ENCODE data around the gene ACOXL.
"Not testable (repeated sequence)": the region's sequence is repeated elsewhere in the genome, so short reads cannot be mapped to it uniquely, and the experiment has no call there.

ACOXL gene

DNA sequence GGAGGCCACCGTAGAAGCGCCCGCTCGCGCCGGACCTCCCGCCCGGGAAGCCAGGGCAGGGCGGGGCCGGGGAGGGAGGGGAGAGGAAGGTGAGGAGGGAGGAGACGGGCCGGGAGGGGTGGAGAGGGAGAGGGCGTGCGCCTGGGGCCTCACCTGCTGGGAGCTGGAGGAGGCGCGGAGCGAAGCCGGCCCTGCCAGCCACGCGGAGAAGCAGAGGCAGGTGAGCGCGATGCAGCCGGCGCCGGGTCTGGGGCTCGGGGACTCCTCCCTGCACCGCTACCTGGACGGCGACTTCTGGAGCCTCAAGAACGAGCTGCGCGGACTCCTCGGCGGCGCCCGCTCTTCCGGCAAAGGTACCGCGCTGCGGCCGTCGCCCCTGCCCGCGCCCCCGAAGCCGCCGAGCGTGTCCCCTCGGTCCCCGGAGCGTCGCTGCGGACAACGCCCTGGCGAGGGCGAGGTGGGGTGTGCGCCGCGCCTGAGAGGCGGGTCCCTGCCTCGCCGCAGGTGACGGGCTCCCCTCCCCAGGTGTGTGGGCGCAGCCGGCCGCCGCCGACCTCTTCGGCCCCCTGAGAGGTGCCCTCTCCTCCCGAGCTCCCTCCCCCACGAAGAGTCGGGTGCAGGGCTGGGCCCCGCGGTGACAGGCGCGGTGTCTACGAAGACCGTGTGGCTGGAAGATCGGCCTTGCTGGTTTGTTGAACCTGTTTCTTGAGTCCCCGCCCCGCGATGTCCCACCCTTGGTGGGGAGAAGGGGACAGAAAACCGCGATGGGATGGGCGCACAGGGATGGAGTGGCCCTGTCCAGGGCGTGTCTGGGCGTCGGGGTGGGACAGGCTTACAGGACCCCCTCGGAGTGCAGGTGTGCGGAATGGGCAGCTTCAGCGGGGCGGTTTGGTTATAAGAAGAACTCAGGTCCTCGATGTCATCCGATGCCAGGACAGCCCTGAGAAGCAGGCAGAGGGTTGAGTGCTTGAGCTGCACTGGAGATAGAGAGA is at the start of gene ACOXL (continued):
- TF ChIP-seq, protein P1, sequence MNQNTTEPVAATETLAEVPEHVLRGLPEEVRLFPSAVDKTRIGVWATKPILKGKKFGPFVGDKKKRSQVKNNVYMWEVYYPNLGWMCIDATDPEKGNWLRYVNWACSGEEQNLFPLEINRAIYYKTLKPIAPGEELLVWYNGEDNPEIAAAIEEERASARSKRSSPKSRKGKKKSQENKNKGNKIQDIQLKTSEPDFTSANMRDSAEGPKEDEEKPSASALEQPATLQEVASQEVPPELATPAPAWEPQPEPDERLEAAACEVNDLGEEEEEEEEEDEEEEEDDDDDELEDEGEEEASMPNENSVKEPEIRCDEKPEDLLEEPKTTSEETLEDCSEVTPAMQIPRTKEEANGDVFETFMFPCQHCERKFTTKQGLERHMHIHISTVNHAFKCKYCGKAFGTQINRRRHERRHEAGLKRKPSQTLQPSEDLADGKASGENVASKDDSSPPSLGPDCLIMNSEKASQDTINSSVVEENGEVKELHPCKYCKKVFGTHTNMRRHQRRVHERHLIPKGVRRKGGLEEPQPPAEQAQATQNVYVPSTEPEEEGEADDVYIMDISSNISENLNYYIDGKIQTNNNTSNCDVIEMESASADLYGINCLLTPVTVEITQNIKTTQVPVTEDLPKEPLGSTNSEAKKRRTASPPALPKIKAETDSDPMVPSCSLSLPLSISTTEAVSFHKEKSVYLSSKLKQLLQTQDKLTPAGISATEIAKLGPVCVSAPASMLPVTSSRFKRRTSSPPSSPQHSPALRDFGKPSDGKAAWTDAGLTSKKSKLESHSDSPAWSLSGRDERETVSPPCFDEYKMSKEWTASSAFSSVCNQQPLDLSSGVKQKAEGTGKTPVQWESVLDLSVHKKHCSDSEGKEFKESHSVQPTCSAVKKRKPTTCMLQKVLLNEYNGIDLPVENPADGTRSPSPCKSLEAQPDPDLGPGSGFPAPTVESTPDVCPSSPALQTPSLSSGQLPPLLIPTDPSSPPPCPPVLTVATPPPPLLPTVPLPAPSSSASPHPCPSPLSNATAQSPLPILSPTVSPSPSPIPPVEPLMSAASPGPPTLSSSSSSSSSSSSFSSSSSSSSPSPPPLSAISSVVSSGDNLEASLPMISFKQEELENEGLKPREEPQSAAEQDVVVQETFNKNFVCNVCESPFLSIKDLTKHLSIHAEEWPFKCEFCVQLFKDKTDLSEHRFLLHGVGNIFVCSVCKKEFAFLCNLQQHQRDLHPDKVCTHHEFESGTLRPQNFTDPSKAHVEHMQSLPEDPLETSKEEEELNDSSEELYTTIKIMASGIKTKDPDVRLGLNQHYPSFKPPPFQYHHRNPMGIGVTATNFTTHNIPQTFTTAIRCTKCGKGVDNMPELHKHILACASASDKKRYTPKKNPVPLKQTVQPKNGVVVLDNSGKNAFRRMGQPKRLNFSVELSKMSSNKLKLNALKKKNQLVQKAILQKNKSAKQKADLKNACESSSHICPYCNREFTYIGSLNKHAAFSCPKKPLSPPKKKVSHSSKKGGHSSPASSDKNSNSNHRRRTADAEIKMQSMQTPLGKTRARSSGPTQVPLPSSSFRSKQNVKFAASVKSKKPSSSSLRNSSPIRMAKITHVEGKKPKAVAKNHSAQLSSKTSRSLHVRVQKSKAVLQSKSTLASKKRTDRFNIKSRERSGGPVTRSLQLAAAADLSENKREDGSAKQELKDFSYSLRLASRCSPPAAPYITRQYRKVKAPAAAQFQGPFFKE (tag by site-specific recombination; IDR thresholded peaks at IDR 0.05; ENCODE audit: borderline replicate concordance): no peak
- peak; percentile 53; the same call in 1 of the 2 replicates for TF ChIP-seq ZNF366 (tag by site-specific recombination; conservative IDR thresholded peaks at IDR 0.05)
- no peak for TF ChIP-seq ZNF623 (tag by site-specific recombination; IDR thresholded peaks at IDR 0.05)

DNA sequence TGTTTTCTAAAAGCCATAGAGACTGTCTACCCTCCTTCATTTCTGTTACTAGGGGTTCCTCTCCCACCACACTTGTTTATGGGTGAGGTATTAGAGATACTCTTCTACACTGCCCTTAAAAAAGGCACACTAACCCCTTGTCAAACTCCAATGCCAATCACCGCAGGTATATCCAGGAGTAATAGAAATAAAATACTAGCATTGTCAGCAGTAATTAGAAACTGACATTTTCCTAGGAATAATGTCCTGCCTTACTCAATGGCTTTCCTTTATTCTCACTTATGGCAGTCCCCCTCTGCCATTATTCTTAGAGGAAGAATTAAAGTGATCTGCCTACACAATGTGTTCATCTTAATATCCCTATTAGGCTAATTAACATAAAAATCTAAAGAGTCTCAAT is 49.5 kb upstream of the ACOXL start:
- Histone ChIP-seq H3K36me3 (ENCODE audit: control insufficient read depth in 2 of 2, insufficient read depth in 1 of 2, low read length in 2 of 2) (no peaks in the 10 kb centered on the region), H3K4me3 (ENCODE audit: low read depth, low read length) (no peak overlapping the region), H3K9me3 (ENCODE audit: control insufficient read depth, insufficient read depth, low read depth, low read length) (no peaks in the 10 kb centered on the region), H3K27ac (ENCODE audit: extremely low read depth, low read depth, low read length) (no peak overlapping the region), H3K4me1 (ENCODE audit: control insufficient read depth, insufficient read depth, low read length) (no peaks in the 10 kb centered on the region; the same call in 1 of the 2 replicates)
- CTCF ChIA-PET: no interaction called here
- POLR2A ChIA-PET: no interaction called here
- TF ChIP-seq, protein P2, sequence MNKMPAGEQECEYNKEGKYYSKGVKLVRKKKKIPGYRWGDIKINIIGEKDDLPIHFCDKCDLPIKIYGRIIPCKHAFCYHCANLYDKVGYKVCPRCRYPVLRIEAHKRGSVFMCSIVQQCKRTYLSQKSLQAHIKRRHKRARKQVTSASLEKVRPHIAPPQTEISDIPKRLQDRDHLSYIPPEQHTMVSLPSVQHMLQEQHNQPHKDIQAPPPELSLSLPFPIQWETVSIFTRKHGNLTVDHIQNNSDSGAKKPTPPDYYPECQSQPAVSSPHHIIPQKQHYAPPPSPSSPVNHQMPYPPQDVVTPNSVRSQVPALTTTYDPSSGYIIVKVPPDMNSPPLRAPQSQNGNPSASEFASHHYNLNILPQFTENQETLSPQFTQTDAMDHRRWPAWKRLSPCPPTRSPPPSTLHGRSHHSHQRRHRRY (tag by site-specific recombination; IDR thresholded peaks at IDR 0.05): no peak
- no peak for TF ChIP-seq ZNF157 (tag by site-specific recombination; IDR thresholded peaks at IDR 0.05)
- no peak for TF ChIP-seq ZNF350 (tag by site-specific recombination; IDR thresholded peaks at IDR 0.05)
- TF ChIP-seq ZNF785 (tag by site-specific recombination; IDR thresholded peaks at IDR 0.05): no peak
- TF ChIP-seq ZNF433 (tag by site-specific recombination; IDR thresholded peaks at IDR 0.05; ENCODE audit: low read depth): no peak
- TF ChIP-seq ZNF830 (tag by site-specific recombination; IDR thresholded peaks at IDR 0.05; ENCODE audit: low read depth): no peak
- TF ChIP-seq ZNF10 (tag by site-specific recombination; IDR thresholded peaks at IDR 0.05): no peak

DNA sequence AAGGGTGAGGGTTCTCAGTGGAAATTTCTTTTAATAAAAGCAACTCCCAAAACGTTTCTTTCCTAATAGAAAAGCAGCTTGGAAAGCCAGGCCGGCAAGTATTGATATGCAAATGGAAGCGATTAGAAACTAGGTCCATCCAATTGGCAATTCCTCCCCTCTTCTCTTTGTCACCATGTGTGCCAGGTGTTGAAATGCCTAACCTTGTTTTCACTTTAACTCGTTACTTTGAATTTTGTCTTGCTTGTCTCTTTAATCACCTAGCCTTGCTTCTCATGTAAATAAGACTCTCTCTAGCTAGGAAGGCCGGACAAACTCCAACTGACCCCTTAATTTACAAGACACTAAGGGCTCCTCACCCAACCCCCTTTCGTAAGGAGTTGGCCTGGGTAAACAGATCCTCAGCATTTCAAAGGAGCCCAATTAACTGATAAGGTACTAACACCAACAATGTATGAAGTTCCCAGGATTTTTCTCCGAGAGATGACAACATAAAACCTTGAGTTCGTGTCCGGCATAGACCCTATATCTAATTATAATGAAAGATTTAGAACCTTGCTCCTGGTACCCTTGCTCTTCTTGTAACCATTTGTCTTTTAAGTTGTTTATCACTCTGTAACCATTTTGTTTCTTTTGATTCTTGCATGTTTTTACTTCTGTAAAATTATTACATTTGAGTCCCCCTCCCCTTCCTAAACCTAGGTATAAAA is 44.4 kb upstream of the ACOXL start:
- H3K36me3 ChIP-seq (ENCODE audit: control insufficient read depth in 2 of 2, insufficient read depth in 1 of 2, low read length in 2 of 2); CTCF ChIA-PET; H3K4me3 ChIP-seq (ENCODE audit: low read depth, low read length); H3K27ac ChIP-seq (ENCODE audit: extremely low read depth, low read depth, low read length); H3K9me3 ChIP-seq (ENCODE audit: control insufficient read depth, insufficient read depth, low read depth, low read length); H3K4me1 ChIP-seq (ENCODE audit: control insufficient read depth, insufficient read depth, low read length): not testable (repeated sequence)
- POLR2A ChIA-PET: interaction anchor here (1.2 to 1.3 kb wide), 2 partner anchors 9 to 10 kb away, joined by 6 to 9 read pairs; partner anchors contain the start of gene BUB1

Measured in HEK293 (cell line).